Suppressor macrophage (primary cell): ENCODE measurements around the gene CFAP92.
A peak's percentile ranks its signal among the peaks of the same experiment; 100 is the strongest.
"Not testable (repeated sequence)": the region's sequence is repeated elsewhere in the genome, so short reads cannot be mapped to it uniquely, and the experiment has no call there.

Source experiments
- DNase-seq, 4 experiments: peaks; one replicate each; pipeline ENCODE4 v3.0.0-alpha.2; 2020 to 2022

The CFAP92 gene

GRCh38 chr3:128933213-128933921 is 60.5 kb downstream of the CFAP92 start:
- DNase-seq, result no peak

GRCh38 chr3:128932516-128933212 is 61.2 kb downstream of the CFAP92 start:
- DNase-seq, result no peak

GRCh38 chr3:128931046-128931445 is 62.8 kb downstream of the CFAP92 start:
- DNase-seq, result no peak

GRCh38 chr3:128929364-128929763 is 64.5 kb downstream of the CFAP92 start:
- DNase-seq, result no peak

GRCh38 chr3:128923986-128924385 is 69.9 kb downstream of the CFAP92 start:
- not testable (repeated sequence) for DNase-seq

- DNase-seq, result no peak
These were observed 70.3 kb downstream of the CFAP92 start for GRCh38 chr3:128923576-128923975.

GRCh38 chr3:128922804-128923459 is 70.9 kb downstream of the CFAP92 start:
- no peak for DNase-seq

GRCh38 chr3:128919988-128920387 is 73.9 kb downstream of the CFAP92 start:
- no peak for DNase-seq

- DNase-seq, result peak in 1 of 4 experiments; percentile 16
These were observed 76.6 kb downstream of the CFAP92 start for GRCh38 chr3:128917291-128917690.

GRCh38 chr3:128914966-128915645 is 78.8 kb downstream of the CFAP92 start:
- no peak for DNase-seq

- no peak for DNase-seq
These were observed 82.0 kb downstream of the CFAP92 start for GRCh38 chr3:128911911-128912310.

GRCh38 chr3:128910006-128910405 is 83.9 kb downstream of the CFAP92 start:
- no peak for DNase-seq

GRCh38 chr3:128908951-128909350 is 84.9 kb downstream of the CFAP92 start:
- no peak for DNase-seq

GRCh38 chr3:128907706-128908445 is 86.0 kb downstream of the CFAP92 start:
- no peak for DNase-seq

- no peak for DNase-seq
These were observed 86.9 kb downstream of the CFAP92 start for GRCh38 chr3:128906804-128907525.

- no peak for DNase-seq
These were observed 87.7 kb downstream of the CFAP92 start for GRCh38 chr3:128906031-128906803.

GRCh38 chr3:128903501-128903900 is 90.4 kb downstream of the CFAP92 start:
- DNase-seq, result no peak

- DNase-seq, result no peak
These were observed 91.5 kb downstream of the CFAP92 start for GRCh38 chr3:128902426-128902825.

GRCh38 chr3:128895843-128896697 is 97.8 kb downstream of the CFAP92 start:
- no peak for DNase-seq
